Measurements from ENCODE around the gene PBXIP1. TPM values are rescaled to one million over a fixed set of nuclear protein-coding genes. Genes with fewer than 3 reads are reported as not detected.

The PBXIP1 gene
- total RNA-seq, 1 experiment from 2014 or later = 51.0 TPM

DNA sequence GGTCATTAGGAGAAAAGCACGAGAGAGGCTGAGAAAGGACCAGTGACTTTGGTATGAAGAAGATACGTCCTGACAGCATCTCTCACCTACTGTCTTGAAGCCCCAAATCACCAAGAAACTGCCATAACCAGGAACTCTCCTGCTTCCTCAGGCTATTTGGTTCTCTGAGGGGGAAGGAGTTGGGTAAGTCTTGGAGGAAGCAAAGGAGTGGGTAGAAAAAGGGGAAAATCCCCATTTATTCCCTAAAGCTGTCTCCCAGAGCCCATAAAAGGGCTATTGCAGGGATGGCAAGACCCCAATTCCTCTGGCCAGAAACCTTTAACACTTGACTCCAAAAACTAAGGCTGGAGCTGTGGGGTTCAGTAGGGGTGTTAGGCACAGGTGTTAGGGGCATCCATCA is 2.1 kb upstream of the PBXIP1 start:
- DNase-seq (ENCODE audit: low spot score) = no peak

GRCh38 chr1:154957091-154957657 is 1.3 kb upstream of the PBXIP1 start:
- no peak for DNase-seq (ENCODE audit: low spot score)

- DNase-seq (ENCODE audit: low spot score) = no peak
Measured at GRCh38 chr1:154956544-154956941, 644 bp upstream of the PBXIP1 start.

DNA sequence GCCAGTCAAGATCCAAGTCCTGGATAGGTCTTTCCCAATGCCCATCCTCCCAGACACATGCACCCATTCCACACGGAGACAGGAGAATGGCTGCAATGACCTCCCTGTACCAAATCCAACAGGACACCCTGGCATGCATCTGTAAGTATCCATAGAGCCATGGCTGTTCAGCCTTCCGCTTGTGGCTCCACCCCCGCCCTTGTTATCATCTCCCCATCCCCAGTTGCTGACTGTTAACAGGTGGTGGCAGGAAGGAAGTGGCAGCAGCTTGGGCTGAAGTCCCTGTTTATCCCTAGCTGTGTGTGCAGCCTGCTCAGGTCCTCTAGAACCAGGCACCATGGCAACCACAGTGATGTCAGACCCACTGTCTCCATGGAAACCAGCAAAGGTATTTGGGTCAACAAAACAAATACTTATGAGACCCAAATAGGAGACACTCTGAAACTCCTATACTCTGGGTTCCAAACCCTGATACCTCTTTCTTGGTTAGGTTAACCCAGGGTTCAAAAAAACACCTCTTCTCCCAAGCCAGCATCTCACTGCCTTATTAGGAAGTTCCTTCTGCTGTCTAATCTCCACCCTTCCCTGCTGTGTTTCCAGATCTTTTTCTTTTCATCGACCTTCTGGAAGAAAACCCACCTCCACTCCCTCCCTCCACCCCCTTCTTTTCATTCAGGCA is 721 bp downstream of the PBXIP1 start:
- peak; percentile 49 for DNase-seq (ENCODE audit: low spot score)

- DNase-seq (ENCODE audit: low spot score) = no peak
Measured at GRCh38 chr1:154954541-154954940, 1.4 kb downstream of the PBXIP1 start.

GRCh38 chr1:154953611-154954038 is 2.3 kb downstream of the PBXIP1 start:
- no peak for DNase-seq (ENCODE audit: low spot score)

- no peak for DNase-seq (ENCODE audit: low spot score)
Measured at GRCh38 chr1:154952664-154953063, 3.2 kb downstream of the PBXIP1 start.

- no peak for DNase-seq (ENCODE audit: low spot score)
Measured at GRCh38 chr1:154951901-154952657, 3.8 kb downstream of the PBXIP1 start.

- no peak for DNase-seq (ENCODE audit: low spot score)
Measured at GRCh38 chr1:154948079-154948478, 7.8 kb downstream of the PBXIP1 start.

DNA sequence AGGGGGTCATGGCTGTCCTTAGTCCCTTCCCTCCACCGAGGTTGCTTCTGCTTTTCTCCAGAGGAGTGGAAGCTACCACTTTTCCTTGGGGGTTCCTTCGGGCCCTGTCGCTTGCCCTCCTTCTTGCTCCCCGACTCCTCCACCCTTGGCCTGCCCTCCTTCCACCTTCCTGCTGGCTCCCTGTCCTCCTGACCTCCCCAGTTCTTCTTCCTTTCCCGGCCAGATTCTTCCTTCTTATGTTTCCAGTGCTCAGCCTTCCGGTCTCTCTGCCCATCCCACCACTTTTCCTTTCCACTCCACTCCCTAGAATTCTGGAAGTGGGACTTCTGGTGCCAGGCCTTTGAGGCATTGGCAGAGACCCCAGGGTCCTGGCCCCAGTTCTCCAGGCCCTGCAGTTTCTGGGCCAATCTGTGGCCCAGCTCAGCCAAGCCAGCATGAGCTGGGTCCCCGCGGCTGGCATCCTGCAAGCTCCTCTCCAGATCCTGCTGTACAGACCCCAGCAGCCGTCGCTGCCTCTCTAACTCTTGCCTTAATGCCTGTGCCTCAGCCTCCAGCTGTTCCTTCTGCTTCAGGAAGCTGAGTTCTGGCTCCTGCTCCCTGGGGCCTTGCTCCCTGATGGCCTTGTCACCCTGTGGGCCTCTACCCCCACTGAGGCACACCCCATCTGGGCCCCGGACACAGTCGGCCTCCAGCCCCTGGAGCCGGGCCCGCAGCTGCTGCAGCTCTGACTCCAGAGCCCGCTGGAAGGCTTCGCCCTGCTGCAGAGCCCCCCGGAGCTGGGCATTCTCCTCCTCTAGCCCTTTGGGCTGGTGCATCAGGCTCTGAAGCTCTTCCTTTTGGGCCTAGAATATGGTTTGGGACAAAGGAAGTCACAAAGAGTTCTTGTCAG is 9.7 kb downstream of the PBXIP1 start:
- DNase-seq (ENCODE audit: low spot score) = no peak

DNA sequence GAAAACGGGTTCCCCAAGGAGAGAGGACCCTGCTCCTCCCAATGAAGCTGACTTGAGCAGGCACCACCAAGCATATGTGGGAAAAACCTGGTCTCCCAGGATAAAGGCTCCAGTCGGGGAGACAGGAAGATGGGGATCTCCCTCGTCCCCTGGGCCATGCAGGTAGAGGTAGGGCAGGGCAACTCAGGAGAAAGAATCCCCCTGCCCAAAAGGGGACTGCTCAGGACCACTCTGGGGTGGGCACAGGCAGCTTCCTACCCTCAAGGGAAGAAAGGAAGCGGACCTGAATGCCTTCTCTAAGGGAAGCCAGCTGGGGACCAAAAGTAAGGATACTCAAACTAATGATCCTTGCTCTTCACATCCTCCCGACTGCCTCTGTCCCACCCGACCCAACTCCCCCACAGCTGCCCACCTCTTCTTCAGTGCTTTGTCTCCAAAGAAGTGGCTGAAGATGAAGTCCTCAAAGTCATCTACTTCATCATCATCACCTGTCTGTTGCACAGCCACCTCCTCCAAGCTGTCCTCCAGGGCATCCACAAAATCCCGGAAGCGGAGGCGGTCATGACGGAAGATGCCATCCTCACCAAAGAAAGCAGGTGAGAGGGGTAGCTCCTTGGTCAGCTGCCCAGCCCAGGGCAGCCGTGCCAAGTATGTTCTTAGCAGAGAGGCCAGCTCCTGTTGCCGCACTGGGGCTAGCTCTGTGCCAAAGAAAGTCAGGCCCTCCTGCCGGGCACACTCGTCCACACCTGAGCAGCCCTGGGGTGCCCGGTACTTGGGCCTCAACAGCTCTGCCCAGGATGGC is 10.5 kb downstream of the PBXIP1 start:
- DNase-seq (ENCODE audit: low spot score) = no peak

GRCh38 chr1:154944401-154945159 is 11.3 kb downstream of the PBXIP1 start:
- no peak for DNase-seq (ENCODE audit: low spot score)

- DNase-seq (ENCODE audit: low spot score) = peak; percentile 55
Measured at GRCh38 chr1:154943649-154944400, 12.1 kb downstream of the PBXIP1 start.

GRCh38 chr1:154941333-154942013 is 14.4 kb downstream of the PBXIP1 start:
- no peak for DNase-seq (ENCODE audit: low spot score)

- no peak for DNase-seq (ENCODE audit: low spot score)
Measured at GRCh38 chr1:154940651-154941194, 15.2 kb downstream of the PBXIP1 start.

DNA sequence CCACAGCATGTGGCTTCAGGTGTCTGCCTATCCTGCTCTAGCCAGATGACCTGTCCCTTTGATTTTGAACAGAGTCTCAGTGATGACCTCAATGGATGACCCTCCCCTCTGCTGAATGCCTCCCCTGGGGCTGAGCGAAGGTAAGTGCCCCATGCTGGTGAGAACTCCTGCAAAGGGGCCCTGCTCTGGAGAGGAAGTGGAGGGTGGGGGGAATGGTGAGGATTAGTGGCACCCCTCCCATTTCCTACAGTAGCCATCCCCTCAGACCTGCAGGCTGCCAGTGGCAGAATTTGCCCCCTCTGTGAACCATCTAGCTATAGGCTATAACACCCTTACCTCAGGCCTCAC is 15.7 kb downstream of the PBXIP1 start:
- no peak for DNase-seq (ENCODE audit: low spot score)

GRCh38 chr1:154938604-154939399 is 17.1 kb downstream of the PBXIP1 start:
- no peak for DNase-seq (ENCODE audit: low spot score)

- no peak for DNase-seq (ENCODE audit: low spot score)
Measured at GRCh38 chr1:154937988-154938386, 17.9 kb downstream of the PBXIP1 start.

Data from A172 (cell line).